Activated T-cell treated with anti-CD3 and anti-CD28 coated beads, Interleukin-2, amount 50 U/mL, for 72 hours (primary cell): Measurements from ENCODE around the gene SDC4. TPM values are rescaled to one million over a fixed set of nuclear protein-coding genes. Genes with fewer than 3 reads are reported as not detected.

Experiments used
- ATAC-seq, 2 donors: fragments of 150-1000 bp; cut with Tn5 transposase; replicated peaks in 1 of 2; 2 replicates each; pipeline ENCODE4 v1.10.0; 2021; ENCODE audit warnings: moderate library complexity in 2 of 2, mild to moderate bottlenecking in 1 of 2
- DNase-seq, 2 donors: peaks; one replicate each; pipeline ENCODE4 v3.0.0; 2021 to 2022; ENCODE audit warnings: mixed read lengths in 1 of 2
- H3K27ac Mint-ChIP-seq: one replicate; pipeline ENCODE4 v1.8.0; 2022; ENCODE audit warnings: mild to moderate bottlenecking, moderate library complexity, mixed read lengths
- H3K27me3 Mint-ChIP-seq: one replicate; pipeline ENCODE4 v1.8.0; 2022; ENCODE audit warnings: low read depth, mixed read lengths
- H3K36me3 Mint-ChIP-seq, 2 donors: one replicate each; pipeline ENCODE4 v1.8.0; 2022; ENCODE audit warnings: mixed read lengths in 2 of 2, mild to moderate bottlenecking in 1 of 2; ENCODE audit not compliant: insufficient read depth in 2 of 2
- H3K4me1 Mint-ChIP-seq: one replicate; pipeline ENCODE4 v1.8.0; 2022; ENCODE audit warnings: low read depth, mixed read lengths
- H3K4me3 Mint-ChIP-seq, 2 donors: one replicate each; pipeline ENCODE4 v1.8.0; 2022; ENCODE audit warnings: mild to moderate bottlenecking in 2 of 2, mixed read lengths in 2 of 2, moderate library complexity in 2 of 2
- H3K9me3 Mint-ChIP-seq, 2 donors: one replicate each; pipeline ENCODE4 v1.8.0; 2022; ENCODE audit warnings: mixed read lengths in 2 of 2
- total RNA-seq, 2 donors: library from RNA; stranded (reverse); gene quantifications; one replicate each; pipeline ENCODE4 v1.2.3, GENCODE V29; 2022

Gene SDC4
- total RNA-seq, 2 donors from 2014 or later = 37.7 to 51.1 TPM

DNA sequence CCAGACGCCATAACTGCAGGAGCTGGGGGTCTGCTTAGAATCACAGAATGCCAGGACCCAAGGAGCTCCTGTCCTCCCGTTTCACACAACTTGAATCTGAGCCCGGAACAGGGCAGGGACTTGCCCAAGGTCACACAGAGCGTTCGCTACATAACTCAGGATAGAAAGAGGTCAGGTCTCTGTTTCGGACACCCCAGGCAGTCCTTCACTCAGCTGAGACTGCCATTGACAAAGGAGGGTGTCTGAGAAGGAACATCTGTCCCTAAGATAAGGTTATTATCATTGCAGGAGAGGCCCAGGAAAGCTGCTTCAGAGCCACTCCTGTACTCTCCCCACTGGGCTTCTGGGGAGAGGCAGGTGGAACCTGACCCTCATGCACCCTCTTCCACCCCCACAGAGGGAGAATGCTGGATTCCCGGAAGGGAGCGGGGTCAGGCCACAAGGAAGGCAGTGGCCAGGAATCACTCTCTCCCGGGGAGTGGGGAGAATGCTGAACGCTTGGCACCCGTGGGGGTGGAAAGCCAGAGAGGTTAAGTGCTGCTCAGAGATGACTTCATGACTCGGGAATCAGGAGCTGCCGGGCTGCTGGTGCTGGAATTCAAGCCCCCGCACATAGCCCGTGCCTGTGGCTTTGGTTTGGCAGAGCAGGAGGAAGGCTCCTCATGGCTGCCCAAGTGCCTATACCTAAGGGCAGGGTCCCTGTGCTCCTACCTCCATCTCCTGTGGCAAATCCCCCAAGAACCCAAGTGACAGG is 10.7 kb downstream of the SDC4 start:
- Mint-ChIP-seq H3K27ac (no peak overlapping the region), H3K9me3 (no peaks in the 10 kb centered on the region), H3K4me3 (no peak overlapping the region), H3K36me3 (peaks cover 3 to 6% of the 10 kb centered on the region in 2 donors), H3K27me3 (no peaks in the 10 kb centered on the region), H3K4me1 (no peaks in the 10 kb centered on the region)
- DNase-seq (no peak), ATAC-seq (no peak)

GRCh38 chr20:45336530-45337366 is 11.5 kb downstream of the SDC4 start:
- Mint-ChIP-seq H3K27me3 (no peaks in the 10 kb centered on the region), H3K4me1 (no peaks in the 10 kb centered on the region), H3K36me3 (peaks cover 3 to 6% of the 10 kb centered on the region in 2 donors), H3K4me3 (no peak overlapping the region), H3K27ac (no peak overlapping the region), H3K9me3 (no peaks in the 10 kb centered on the region)
- ATAC-seq (no peak), DNase-seq (no peak)

DNA sequence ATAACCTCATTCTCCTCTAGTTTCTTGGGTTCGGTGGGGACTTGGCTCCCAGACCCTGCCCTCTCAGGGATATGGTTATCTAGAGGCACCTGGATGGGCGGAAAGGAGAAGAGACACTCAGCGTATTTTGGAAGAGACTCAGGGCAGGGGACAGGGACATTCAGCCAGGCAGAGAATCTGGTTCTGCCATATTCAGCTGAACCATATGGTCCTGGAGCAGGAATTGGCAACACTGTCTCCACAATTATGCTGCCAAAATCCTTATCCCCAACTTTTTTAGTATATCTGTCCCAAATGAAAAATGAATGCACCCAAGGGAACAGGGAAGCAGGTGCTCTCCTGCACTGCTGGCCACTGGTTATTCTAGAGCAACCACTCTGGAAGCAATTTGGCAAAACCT is 17.7 kb downstream of the SDC4 start:
- Mint-ChIP-seq H3K4me3 (no peak overlapping the region), H3K27ac (no peak overlapping the region), H3K4me1 (no peaks in the 10 kb centered on the region), H3K36me3 (peaks cover 0 to 8% of the 10 kb centered on the region in 2 donors), H3K27me3 (no peaks in the 10 kb centered on the region), H3K9me3 (no peaks in the 10 kb centered on the region)
- no peak for DNase-seq
- no peak for ATAC-seq

DNA sequence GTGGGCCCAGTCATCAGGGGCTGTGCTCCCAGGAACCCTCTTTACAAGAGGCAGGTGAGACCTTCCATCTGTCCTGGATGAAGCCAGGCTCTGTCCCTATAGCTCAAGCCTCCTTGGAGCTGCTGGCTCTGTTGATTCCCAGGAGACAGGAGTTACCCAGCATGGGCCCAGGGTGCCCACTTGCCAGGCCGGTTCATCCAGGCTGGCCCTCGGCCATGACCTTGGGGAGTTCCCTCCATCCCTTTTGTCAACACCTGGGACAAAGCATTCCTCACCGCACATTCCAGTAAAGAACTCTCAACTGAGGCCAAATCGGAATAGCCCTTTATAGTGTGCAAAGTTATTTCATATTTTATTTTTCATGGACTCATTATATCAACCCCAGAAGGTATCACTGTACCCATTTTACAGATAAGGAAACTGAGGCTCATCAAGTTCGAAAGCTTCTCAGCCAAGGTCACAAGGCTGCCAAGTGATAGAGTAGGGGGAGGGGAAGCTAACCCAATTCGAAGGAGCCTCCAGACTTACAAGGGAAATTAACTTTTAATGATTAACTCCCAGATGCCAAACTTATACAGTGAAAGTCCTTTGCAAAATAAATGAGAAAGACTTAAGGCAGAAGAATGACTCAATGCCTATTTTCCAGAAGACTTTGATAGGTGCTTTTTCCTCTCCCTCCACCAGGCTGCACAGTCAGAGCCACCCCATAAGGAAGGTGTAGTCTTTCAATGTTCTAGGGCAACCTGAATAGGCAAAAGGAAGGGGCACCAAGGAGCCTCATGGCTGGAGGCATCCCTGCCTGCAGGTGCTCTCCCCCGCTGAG is 18.5 kb downstream of the SDC4 start:
- H3K4me1 Mint-ChIP-seq = no peaks in the 10 kb centered on the region
- DNase-seq (no peak), ATAC-seq (no peak)
- H3K36me3 Mint-ChIP-seq = peaks cover 0 to 7% of the 10 kb centered on the region in 2 donors
- H3K4me3 Mint-ChIP-seq = no peak overlapping the region
- no peaks in the 10 kb centered on the region for H3K27me3 Mint-ChIP-seq
- H3K9me3 Mint-ChIP-seq = no peaks in the 10 kb centered on the region
- H3K27ac Mint-ChIP-seq = no peak overlapping the region

DNA sequence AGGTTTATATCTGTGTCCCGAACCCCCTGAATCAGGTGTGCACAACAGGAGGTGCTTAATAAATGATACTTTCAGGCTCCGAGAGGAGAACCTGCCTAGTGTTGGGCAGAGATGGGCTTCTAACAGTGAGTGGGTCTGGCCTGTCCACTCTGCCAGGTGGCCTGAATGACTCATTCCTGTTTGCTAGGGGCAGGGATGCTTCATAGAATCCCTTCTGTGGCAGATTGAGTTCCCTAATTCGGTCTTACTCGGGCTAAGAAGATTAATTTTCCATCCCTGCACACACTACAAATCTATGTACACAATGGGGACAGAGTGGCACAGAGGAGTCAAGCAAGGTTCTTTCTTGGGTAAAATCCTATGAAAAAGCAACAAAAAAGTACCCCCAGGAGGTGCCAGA is 19.8 kb downstream of the SDC4 start:
- H3K9me3 Mint-ChIP-seq = no peaks in the 10 kb centered on the region
- no peak for ATAC-seq
- no peaks in the 10 kb centered on the region for H3K27me3 Mint-ChIP-seq
- no peak overlapping the region for H3K4me3 Mint-ChIP-seq
- peaks cover 0 to 7% of the 10 kb centered on the region in 2 donors for H3K36me3 Mint-ChIP-seq
- no peak for DNase-seq
- H3K4me1 Mint-ChIP-seq = no peaks in the 10 kb centered on the region
- no peak overlapping the region for H3K27ac Mint-ChIP-seq

- H3K9me3 Mint-ChIP-seq = no peaks in the 10 kb centered on the region
- H3K27ac Mint-ChIP-seq = no peak overlapping the region
- ATAC-seq (no peak), DNase-seq (no peak)
- no peak overlapping the region for H3K4me3 Mint-ChIP-seq
- peaks cover 11% of the 10 kb centered on the region for H3K4me1 Mint-ChIP-seq
- peaks cover 0 to 7% of the 10 kb centered on the region in 2 donors for H3K36me3 Mint-ChIP-seq
- H3K27me3 Mint-ChIP-seq = no peaks in the 10 kb centered on the region
Measured at GRCh38 chr20:45325371-45325770, 22.9 kb downstream of the SDC4 start.

DNA sequence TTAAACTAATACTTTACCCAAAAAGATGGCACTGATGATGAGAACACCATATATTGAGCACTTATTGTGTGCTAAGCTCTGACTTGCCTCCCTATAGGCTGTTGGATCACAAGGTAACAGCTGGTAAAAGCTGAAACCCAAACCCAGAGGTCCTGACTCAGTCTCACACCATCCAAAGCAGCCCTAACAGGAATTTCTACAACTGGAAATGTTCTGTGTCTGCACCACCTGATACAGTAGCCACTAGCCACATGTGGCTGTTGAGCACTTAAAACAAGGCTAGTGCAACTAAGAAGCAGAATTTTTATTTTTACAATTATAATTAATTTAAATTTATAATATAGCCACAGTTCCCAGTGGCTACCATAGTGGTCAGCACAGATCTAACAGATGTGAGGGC is 24.5 kb downstream of the SDC4 start:
- ATAC-seq (no peak), DNase-seq (no peak)
- Mint-ChIP-seq H3K4me1 (peaks cover 23% of the 10 kb centered on the region), H3K36me3 (peaks cover 0 to 4% of the 10 kb centered on the region in 2 donors), H3K27ac (no peak overlapping the region), H3K4me3 (no peak overlapping the region), H3K27me3 (no peaks in the 10 kb centered on the region), H3K9me3 (no peaks in the 10 kb centered on the region)

- Mint-ChIP-seq H3K27ac (no peak overlapping the region), H3K9me3 (no peaks in the 10 kb centered on the region), H3K27me3 (no peaks in the 10 kb centered on the region), H3K36me3 (peaks cover 0 to 4% of the 10 kb centered on the region in 2 donors), H3K4me3 (no peak overlapping the region), H3K4me1 (peaks cover 30% of the 10 kb centered on the region)
- ATAC-seq (no peak), DNase-seq (no peak)
Measured at GRCh38 chr20:45322952-45323383, 25.3 kb downstream of the SDC4 start.

- DNase-seq (no peak), ATAC-seq (peak in 1 of 2 donors; percentile 19)
- Mint-ChIP-seq H3K27me3 (peaks cover 12% of the 10 kb centered on the region), H3K9me3 (no peaks in the 10 kb centered on the region), H3K36me3 (peaks cover 0 to 2% of the 10 kb centered on the region in 2 donors), H3K4me1 (peaks cover 42% of the 10 kb centered on the region), H3K27ac (no peak overlapping the region), H3K4me3 (peak overlapping the region in 1 of 2 donors; percentile 25)
Measured at GRCh38 chr20:45320948-45321595, 27.2 kb downstream of the SDC4 start.

GRCh38 chr20:45318948-45319347 is 29.3 kb downstream of the SDC4 start:
- DNase-seq (peak in 1 of 2 donors; percentile 23), ATAC-seq (peak; percentile 45 to 50)

GRCh38 chr20:45318386-45318939 is 29.8 kb downstream of the SDC4 start:
- Mint-ChIP-seq H3K4me3 (peak overlapping the region; percentile 82 to 84), H3K4me1 (peaks cover 42% of the 10 kb centered on the region), H3K36me3 (no peaks in the 10 kb centered on the region), H3K9me3 (no peaks in the 10 kb centered on the region), H3K27ac (peak overlapping the region; percentile 88), H3K27me3 (peaks cover 38% of the 10 kb centered on the region)
- ATAC-seq (peak; percentile 28 to 47), DNase-seq (peak; percentile 28 to 34)

More at GRCh38 chr20:45318948-45319347, 29.3 kb downstream of the SDC4 start:
- Mint-ChIP-seq H3K4me3 (peak overlapping the region; percentile 82 to 84), H3K27me3 (peaks cover 33% of the 10 kb centered on the region), H3K36me3 (no peaks in the 10 kb centered on the region), H3K27ac (peak overlapping the region; percentile 88), H3K9me3 (no peaks in the 10 kb centered on the region), H3K4me1 (peaks cover 42% of the 10 kb centered on the region)

- peak overlapping the region; percentile 82 to 84 for H3K4me3 Mint-ChIP-seq
Measured at GRCh38 chr20:45317826-45318225, 30.4 kb downstream of the SDC4 start.

More at GRCh38 chr20:45317826-45318225, 30.4 kb downstream of the SDC4 start:
- H3K27ac Mint-ChIP-seq = peak overlapping the region; percentile 88
- ATAC-seq (no peak), DNase-seq (no peak)
- H3K9me3 Mint-ChIP-seq = no peaks in the 10 kb centered on the region
- peaks cover 41% of the 10 kb centered on the region for H3K27me3 Mint-ChIP-seq
- H3K4me1 Mint-ChIP-seq = peaks cover 42% of the 10 kb centered on the region
- no peaks in the 10 kb centered on the region for H3K36me3 Mint-ChIP-seq
